Middle frontal gyrus (tissue), 1 donor: ENCODE measurements around the gene AAK1.
"Not testable (repeated sequence)": the region's sequence is repeated elsewhere in the genome, so short reads cannot be mapped to it uniquely, and the experiment has no call there.

Experiments used
- DNase-seq: peaks from one replicate; pipeline ENCODE4 v3.0.0-alpha.2; 2015; ENCODE audit warnings: low spot score; ENCODE audit errors: extremely low spot score

AAK1 gene

GRCh38 chr2:69575371-69575770 lies 68.2 kb downstream of the AAK1 start:
- not testable (repeated sequence) for DNase-seq

GRCh38 chr2:69572641-69573040 lies 70.9 kb downstream of the AAK1 start:
- no peak for DNase-seq

GRCh38 chr2:69571189-69571588 lies 72.3 kb downstream of the AAK1 start:
- DNase-seq: no peak

- DNase-seq: no peak
Observed at GRCh38 chr2:69570474-69570873, 73.1 kb downstream of the AAK1 start.

- no peak for DNase-seq
Observed at GRCh38 chr2:69567909-69568300, 75.6 kb downstream of the AAK1 start.

GRCh38 chr2:69567157-69567908 lies 76.2 kb downstream of the AAK1 start:
- DNase-seq: no peak

GRCh38 chr2:69566669-69567068 lies 76.9 kb downstream of the AAK1 start:
- no peak for DNase-seq

- DNase-seq: no peak
Observed at GRCh38 chr2:69565431-69565839, 78.1 kb downstream of the AAK1 start.

GRCh38 chr2:69564604-69565003 lies 78.9 kb downstream of the AAK1 start:
- DNase-seq: no peak

- no peak for DNase-seq
Observed at GRCh38 chr2:69563021-69563420, 80.5 kb downstream of the AAK1 start.

GRCh38 chr2:69561101-69561500 lies 82.4 kb downstream of the AAK1 start:
- no peak for DNase-seq

GRCh38 chr2:69560147-69560482 lies 83.4 kb downstream of the AAK1 start:
- no peak for DNase-seq

- no peak for DNase-seq
Observed at GRCh38 chr2:69559442-69560146, 83.9 kb downstream of the AAK1 start.

- no peak for DNase-seq
Observed at GRCh38 chr2:69556008-69556407, 87.5 kb downstream of the AAK1 start.

- no peak for DNase-seq
Observed at GRCh38 chr2:69554981-69555380, 88.6 kb downstream of the AAK1 start.

- DNase-seq: no peak
Observed at GRCh38 chr2:69554568-69554967, 89.0 kb downstream of the AAK1 start.

GRCh38 chr2:69553991-69554390 lies 89.5 kb downstream of the AAK1 start:
- DNase-seq: no peak

GRCh38 chr2:69550511-69550910 lies 93.0 kb downstream of the AAK1 start:
- not testable (repeated sequence) for DNase-seq

GRCh38 chr2:69549421-69549820 lies 94.1 kb downstream of the AAK1 start:
- no peak for DNase-seq

GRCh38 chr2:69547984-69548715 lies 95.4 kb downstream of the AAK1 start:
- DNase-seq: no peak

- no peak for DNase-seq
Observed at GRCh38 chr2:69546646-69547045, 96.9 kb downstream of the AAK1 start.

GRCh38 chr2:69545477-69545932 lies 98.0 kb downstream of the AAK1 start:
- DNase-seq: no peak
